Endometrial microvascular endothelial cells (primary cell): ENCODE results near the gene LAMP1. TPM values are rescaled to one million over a fixed set of nuclear protein-coding genes. Genes with fewer than 3 reads are reported as not detected.

ENCODE experiments used
- in situ Hi-C: cut with HindIII; loops from 2 replicates; pipeline ENCODE4 v1.10.0; 2017; ENCODE audit warnings: low sequenced_read_pairs, low pct_unique_long_range_greater_than_20kb; ENCODE audit errors: inconsistent ontology term
- total RNA-seq: library from RNA; depleted of rRNA; stranded (reverse); fragments of >200 nt; gene quantifications from one replicate; pipeline ENCODE4 v1.2.3, GENCODE V29; 2015; ENCODE audit errors: inconsistent ontology term

Gene LAMP1
- total RNA-seq, 1 donor from 2014 or later, result 239 TPM

- in situ Hi-C loops, result no loop called here
These were observed 52.5 kb downstream of the LAMP1 start for GRCh38 chr13:113349491-113349890.

- in situ Hi-C loops, result no loop called here
These were observed 53.3 kb downstream of the LAMP1 start for GRCh38 chr13:113350065-113350937.

GRCh38 chr13:113350938-113351335 is 53.9 kb downstream of the LAMP1 start:
- in situ Hi-C loops, result no loop called here

GRCh38 chr13:113351514-113352026 is 54.5 kb downstream of the LAMP1 start:
- in situ Hi-C loops, result no loop called here

GRCh38 chr13:113353254-113353653 is 56.2 kb downstream of the LAMP1 start:
- in situ Hi-C loops, result no loop called here

GRCh38 chr13:113354831-113355610 is 58.0 kb downstream of the LAMP1 start:
- in situ Hi-C loops, result no loop called here

- in situ Hi-C loops, result no loop called here
These were observed 58.6 kb downstream of the LAMP1 start for GRCh38 chr13:113355621-113356020.

GRCh38 chr13:113356596-113356995 is 59.6 kb downstream of the LAMP1 start:
- in situ Hi-C loops, result no loop called here

- in situ Hi-C loops, result no loop called here
These were observed 60.5 kb downstream of the LAMP1 start for GRCh38 chr13:113357529-113357928.

GRCh38 chr13:113358653-113359190 is 61.7 kb downstream of the LAMP1 start:
- in situ Hi-C loops, result no loop called here

- in situ Hi-C loops, result no loop called here
These were observed 62.5 kb downstream of the LAMP1 start for GRCh38 chr13:113359571-113359970.

GRCh38 chr13:113360446-113360845 is 63.4 kb downstream of the LAMP1 start:
- in situ Hi-C loops, result no loop called here

GRCh38 chr13:113361406-113361805 is 64.4 kb downstream of the LAMP1 start:
- in situ Hi-C loops, result no loop called here

- in situ Hi-C loops, result no loop called here
These were observed 67.4 kb downstream of the LAMP1 start for GRCh38 chr13:113364311-113364889.

GRCh38 chr13:113364901-113365582 is 68.0 kb downstream of the LAMP1 start:
- in situ Hi-C loops, result no loop called here

- in situ Hi-C loops, result no loop called here
These were observed 68.5 kb downstream of the LAMP1 start for GRCh38 chr13:113365583-113365970.

GRCh38 chr13:113365971-113366588 is 69.0 kb downstream of the LAMP1 start:
- in situ Hi-C loops, result no loop called here

- in situ Hi-C loops, result no loop called here
These were observed 70.1 kb downstream of the LAMP1 start for GRCh38 chr13:113367020-113367560.
